Right lobe of liver (tissue), 4 donors: ENCODE results near the gene ADAMTS3.

ENCODE experiments used
- POLR2A ChIP-seq: fragments of 450-650 bp; IDR thresholded peaks from one replicate; pipeline ENCODE4 v1.6.1; 2017; ENCODE audit warnings: antibody characterized with exemption, mild to moderate bottlenecking
- TF ChIP-seq, protein P1 (sequence below), 4 donors: fragments of 200-600 bp in 3 of 4; fragments of 450-650 bp in 1 of 4; IDR thresholded peaks; one replicate each; pipeline versions ENCODE4 v1.5.1 to v1.8.0; 2016 to 2022; ENCODE audit warnings: antibody characterized with exemption in 4 of 4, mild to moderate bottlenecking in 2 of 4
- donor health status: DM: no; HTN: no; CAD: no.
- donor health status: DM: no; HTN: no; CAD: no.
- donor health status: DM: no; HTN: yes; CAD: no.

DNA sequence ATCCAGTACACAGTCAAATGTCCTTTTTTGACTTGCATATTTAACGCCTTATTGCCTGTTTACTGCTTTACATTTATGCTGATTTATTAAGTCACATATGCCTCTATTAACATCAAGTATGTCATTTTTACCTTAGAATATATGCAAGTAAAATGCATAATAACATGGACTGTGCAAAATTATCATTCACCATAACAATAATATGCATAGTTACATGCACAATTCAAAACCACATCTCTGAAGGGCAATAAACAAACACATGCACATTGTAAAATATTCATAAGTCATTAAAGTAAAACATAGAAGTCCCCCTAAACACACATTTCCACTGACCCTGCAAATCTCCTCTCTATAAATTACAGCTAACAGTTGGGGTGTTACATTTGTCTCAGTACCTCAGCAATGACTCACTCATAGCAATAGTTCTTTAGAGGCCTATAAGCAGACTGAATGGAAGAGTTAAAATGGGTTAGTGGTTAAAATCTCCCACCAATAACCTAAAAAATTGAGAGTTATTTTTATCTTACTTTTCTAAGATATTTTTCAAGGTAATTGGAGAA lies 61.1 kb downstream of the ADAMTS3 start:
- no peak for TF ChIP-seq POLR2A
- TF ChIP-seq, protein P1, sequence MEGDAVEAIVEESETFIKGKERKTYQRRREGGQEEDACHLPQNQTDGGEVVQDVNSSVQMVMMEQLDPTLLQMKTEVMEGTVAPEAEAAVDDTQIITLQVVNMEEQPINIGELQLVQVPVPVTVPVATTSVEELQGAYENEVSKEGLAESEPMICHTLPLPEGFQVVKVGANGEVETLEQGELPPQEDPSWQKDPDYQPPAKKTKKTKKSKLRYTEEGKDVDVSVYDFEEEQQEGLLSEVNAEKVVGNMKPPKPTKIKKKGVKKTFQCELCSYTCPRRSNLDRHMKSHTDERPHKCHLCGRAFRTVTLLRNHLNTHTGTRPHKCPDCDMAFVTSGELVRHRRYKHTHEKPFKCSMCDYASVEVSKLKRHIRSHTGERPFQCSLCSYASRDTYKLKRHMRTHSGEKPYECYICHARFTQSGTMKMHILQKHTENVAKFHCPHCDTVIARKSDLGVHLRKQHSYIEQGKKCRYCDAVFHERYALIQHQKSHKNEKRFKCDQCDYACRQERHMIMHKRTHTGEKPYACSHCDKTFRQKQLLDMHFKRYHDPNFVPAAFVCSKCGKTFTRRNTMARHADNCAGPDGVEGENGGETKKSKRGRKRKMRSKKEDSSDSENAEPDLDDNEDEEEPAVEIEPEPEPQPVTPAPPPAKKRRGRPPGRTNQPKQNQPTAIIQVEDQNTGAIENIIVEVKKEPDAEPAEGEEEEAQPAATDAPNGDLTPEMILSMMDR (IDR thresholded peaks at IDR 0.05) = no peak
